Measurements from ENCODE around the gene OGFOD2. TPM values are rescaled to one million over a fixed set of nuclear protein-coding genes. Genes with fewer than 3 reads are reported as not detected.

Gene OGFOD2
- total RNA-seq, 3 donors from 2014 or later, result 9.0 to 16.5 (median 12.1) TPM

- H3K4me3 ChIP-seq, result peak within 1 kb of the TSS; percentile 46 to 75 (median 64)
- DNase-seq (ENCODE audit: low spot score in 2 of 2), result peak; percentile 92 to 96
- peak within 1 kb of the TSS; percentile 69 to 74 for H3K27ac ChIP-seq
- intact Hi-C loops (cut with DNase I; ENCODE audit: low total_unique reads), result loop anchor here (10.0 kb wide), 1 partner anchor 79 kb away; no protein-coding TSS in a partner anchor
- peaks cover 5 to 21% of the 10 kb centered on the region in 2 donors for H3K4me1 ChIP-seq
- TF ChIP-seq CTCF (IDR thresholded peaks at IDR 0.05) (no peak), POLR2A (IDR thresholded peaks at IDR 0.05) (no peak), POLR2AphosphoS5 (IDR thresholded peaks at IDR 0.05) (no peak)
- H3K9me3 ChIP-seq, result no peaks in the 10 kb centered on the region
- no peaks in the 10 kb centered on the region for H3K27me3 ChIP-seq
- H3K36me3 ChIP-seq, result no peaks in the 10 kb centered on the region
These were observed 8.9 kb upstream of the OGFOD2 start, which contains the start of gene ABCB9 for GRCh38 chr12:122965851-122966742. Gene ABCB9 (minus strand): TSS chr12:122966463. CDS start chr12:122960235, 6,228 bp downstream.

- Histone ChIP-seq H3K27me3 (no peaks in the 10 kb centered on the region), H3K4me1 (peaks cover 5 to 21% of the 10 kb centered on the region in 2 donors), H3K27ac (peak overlapping the region; percentile 69 to 74), H3K36me3 (no peaks in the 10 kb centered on the region), H3K4me3 (peak overlapping the region in 2 of 3 donors; percentile 64 to 75), H3K9me3 (no peaks in the 10 kb centered on the region)
- intact Hi-C loops (cut with DNase I; ENCODE audit: low total_unique reads), result loop anchor here (10.0 kb wide), 1 partner anchor 78 kb away; no protein-coding TSS in a partner anchor
- no peak for DNase-seq (ENCODE audit: low spot score in 2 of 2)
- TF ChIP-seq CTCF (IDR thresholded peaks at IDR 0.05), result no peak
- TF ChIP-seq POLR2A (IDR thresholded peaks at IDR 0.05), result no peak
- TF ChIP-seq POLR2AphosphoS5 (IDR thresholded peaks at IDR 0.05), result no peak
These were observed 8.1 kb upstream of the OGFOD2 start for GRCh38 chr12:122966743-122967550.

GRCh38 chr12:122968104-122968503 is 6.9 kb upstream of the OGFOD2 start:
- Histone ChIP-seq H3K4me1 (peaks cover 5 to 21% of the 10 kb centered on the region in 2 donors), H3K27ac (no peak overlapping the region), H3K4me3 (no peak overlapping the region), H3K27me3 (no peaks in the 10 kb centered on the region), H3K9me3 (no peaks in the 10 kb centered on the region), H3K36me3 (no peaks in the 10 kb centered on the region)
- TF ChIP-seq POLR2A (IDR thresholded peaks at IDR 0.05) (no peak), CTCF (IDR thresholded peaks at IDR 0.05) (no peak), POLR2AphosphoS5 (IDR thresholded peaks at IDR 0.05) (no peak)
- DNase-seq (ENCODE audit: low spot score in 2 of 2), result no peak
- intact Hi-C loops (cut with DNase I; ENCODE audit: low total_unique reads), result loop anchor here (10.0 kb wide), 1 partner anchor 77 kb away; no protein-coding TSS in a partner anchor

GRCh38 chr12:122969676-122970075 is 5.4 kb upstream of the OGFOD2 start:
- intact Hi-C loops (cut with DNase I; ENCODE audit: low total_unique reads), result loop anchor here (10.0 kb wide), 1 partner anchor 75 kb away; no protein-coding TSS in a partner anchor

More at GRCh38 chr12:122969676-122970075, 5.4 kb upstream of the OGFOD2 start:
- Histone ChIP-seq H3K36me3 (no peaks in the 10 kb centered on the region), H3K27ac (peak overlapping the region in 1 of 2 donors; percentile 43), H3K9me3 (no peaks in the 10 kb centered on the region), H3K4me1 (peaks cover 0 to 15% of the 10 kb centered on the region in 2 donors), H3K27me3 (no peaks in the 10 kb centered on the region), H3K4me3 (no peak overlapping the region)
- TF ChIP-seq CTCF (IDR thresholded peaks at IDR 0.05), result no peak
- no peak for TF ChIP-seq POLR2AphosphoS5 (IDR thresholded peaks at IDR 0.05)
- no peak for TF ChIP-seq POLR2A (IDR thresholded peaks at IDR 0.05)
- no peak for DNase-seq (ENCODE audit: low spot score in 2 of 2)
